Neural progenitor cell (in vitro differentiated cells): ENCODE data around the gene ERFL. TPM values are rescaled to one million over a fixed set of nuclear protein-coding genes. Genes with fewer than 3 reads are reported as not detected.

ENCODE experiments used
- DNase-seq: peaks from one replicate; pipeline ENCODE4 v3.0.0-alpha.2; 2016; ENCODE audit warnings: low spot score
- H2AFZ ChIP-seq: fragments of 200-600 bp; sonication (generic); replicated peaks from 2 replicates; pipeline ENCODE4 v1.6.1; 2016; ENCODE audit warnings: antibody characterized with exemption
- H3F3A ChIP-seq: fragments of 200-600 bp; sonication (generic); 2 replicates; pipeline ENCODE4 v1.6.1; 2016; ENCODE audit warnings: antibody characterized with exemption, low read depth
- H3K27ac ChIP-seq: fragments of 200-600 bp; sonication (generic); 2 replicates; pipeline ENCODE4 v1.5.1; 2016; ENCODE audit warnings: mild to moderate bottlenecking
- H3K27me3 ChIP-seq: fragments of 200-600 bp; sonication (generic); 2 replicates; pipeline ENCODE4 v1.6.1; 2016; ENCODE audit warnings: mild to moderate bottlenecking, moderate library complexity
- H3K36me3 ChIP-seq: fragments of 200-600 bp; sonication (generic); 2 replicates; pipeline ENCODE4 v1.5.1; 2016
- H3K4me1 ChIP-seq: fragments of 200-600 bp; sonication (generic); 2 replicates; pipeline ENCODE4 v1.6.1; 2016; ENCODE audit warnings: mixed run types
- H3K4me2 ChIP-seq: fragments of 200-600 bp; sonication (generic); 2 replicates; pipeline ENCODE4 v1.6.1; 2016
- H3K4me3 ChIP-seq: fragments of 200-600 bp; sonication (generic); 2 replicates; pipeline ENCODE4 v1.5.1; 2016
- H3K79me2 ChIP-seq: fragments of 200-600 bp; sonication (generic); 2 replicates; pipeline ENCODE4 v1.6.1; 2016; ENCODE audit warnings: low read depth
- H3K9ac ChIP-seq: fragments of 200-600 bp; sonication (generic); 2 replicates; pipeline ENCODE4 v1.6.1; 2016
- H3K9me3 ChIP-seq: fragments of 200-600 bp; sonication (generic); 2 replicates; pipeline ENCODE4 v1.5.1; 2016; ENCODE audit warnings: low read depth
- H4K20me1 ChIP-seq: fragments of 200-600 bp; sonication (generic); 2 replicates; pipeline ENCODE4 v1.6.1; 2016; ENCODE audit warnings: low read depth
- H3K27ac Mint-ChIP-seq: 3 replicates; pipeline ENCODE4 v1.8.0; 2021; ENCODE audit warnings: mixed read lengths
- H3K27me3 Mint-ChIP-seq: 2 replicates; pipeline ENCODE4 v1.8.0; 2022; ENCODE audit warnings: low read depth, mild to moderate bottlenecking, inconsistent platforms, moderate library complexity, mixed read lengths; ENCODE audit not compliant: insufficient read depth
- H3K36me3 Mint-ChIP-seq: 3 replicates; pipeline ENCODE4 v1.8.0; 2021; ENCODE audit warnings: mixed read lengths
- H3K4me1 Mint-ChIP-seq: 3 replicates; pipeline ENCODE4 v1.8.0; 2021; ENCODE audit warnings: mixed read lengths
- H3K4me3 Mint-ChIP-seq: 3 replicates; pipeline ENCODE4 v1.8.0; 2021; ENCODE audit warnings: mild to moderate bottlenecking, moderate library complexity, mixed read lengths
- H3K9me3 Mint-ChIP-seq: 3 replicates; pipeline ENCODE4 v1.8.0; 2020; ENCODE audit warnings: mixed read lengths
- EZH2 ChIP-seq: fragments of 200-600 bp; sonication (generic); IDR thresholded peaks from 2 replicates; pipeline ENCODE4 v1.6.1; 2017; ENCODE audit warnings: antibody characterized with exemption, mild to moderate bottlenecking, moderate library complexity
- EZH2phosphoT487 ChIP-seq: fragments of 200-600 bp; sonication (generic); IDR thresholded peaks from 2 replicates; pipeline ENCODE4 v1.6.1; 2017; ENCODE audit warnings: antibody characterized with exemption
- total RNA-seq: library from RNA; depleted of rRNA; stranded (reverse); fragments of >200 nt; gene quantifications from 2 replicates; pipeline ENCODE4 v1.2.3, GENCODE V29; 2015; ENCODE audit warnings: low replicate concordance
- TF ChIP-seq, protein P1 (sequence below): fragments of 200-600 bp; sonication (generic); IDR thresholded peaks from 2 replicates; pipeline ENCODE4 v1.5.1; 2017; ENCODE audit warnings: antibody characterized with exemption, mild to moderate bottlenecking

Gene ERFL
- total RNA-seq, 1 donor from 2014 or later = 0.65 TPM

DNA sequence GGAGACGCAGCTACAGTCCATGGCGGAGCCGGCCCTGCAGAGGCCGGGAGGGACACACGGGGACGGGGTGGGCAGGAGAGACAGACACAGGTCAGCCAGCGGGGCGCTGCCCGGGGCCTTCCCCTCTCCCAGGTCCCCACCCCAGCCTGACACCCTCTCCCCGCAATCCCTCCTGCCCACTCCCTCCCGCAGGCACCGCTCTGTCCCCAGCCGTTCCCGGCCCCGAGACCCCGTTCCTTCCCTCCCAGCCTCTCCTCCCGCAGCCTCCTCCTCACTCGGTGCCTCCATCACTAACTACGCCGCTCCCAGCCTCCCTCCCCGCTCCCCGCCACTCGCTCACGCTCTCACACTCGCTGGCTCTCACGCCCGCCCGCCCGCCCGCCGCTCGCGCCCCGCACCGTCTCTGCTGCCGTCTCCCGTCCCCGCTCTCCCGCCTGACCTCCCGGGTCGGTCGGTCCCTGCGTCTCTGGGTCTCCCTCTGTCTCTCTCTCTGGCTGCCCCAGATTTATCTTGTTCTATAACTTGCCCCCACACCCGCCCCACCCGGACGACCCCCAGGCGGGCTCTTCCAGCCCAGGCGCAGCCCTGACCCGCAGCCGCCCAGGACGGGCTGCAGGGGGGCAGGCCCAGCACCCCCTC is 15.2 kb downstream of the ERFL start:
- peaks cover 8% of the 10 kb centered on the region for H3K4me1 ChIP-seq
- H4K20me1 ChIP-seq = peaks cover 26% of the 10 kb centered on the region
- H3K36me3 Mint-ChIP-seq = no peaks in the 10 kb centered on the region
- H3K27me3 ChIP-seq = peaks cover 94% of the 10 kb centered on the region
- H3K79me2 ChIP-seq = no peaks in the 10 kb centered on the region
- peak; percentile 51 for DNase-seq
- no peaks in the 10 kb centered on the region for H3K9me3 Mint-ChIP-seq
- no peak overlapping the region for H3K9ac ChIP-seq
- no peaks in the 10 kb centered on the region for H3K9me3 ChIP-seq
- peak overlapping the region; percentile 29 for H3K4me3 ChIP-seq
- H3K27ac ChIP-seq = no peak overlapping the region
- H3K4me2 ChIP-seq = peak overlapping the region; percentile 73
- H2AFZ ChIP-seq = no peak overlapping the region
- peak; percentile 87 for TF ChIP-seq EZH2
- TF ChIP-seq EZH2phosphoT487 = peak; percentile 94
- TF ChIP-seq, protein P1, sequence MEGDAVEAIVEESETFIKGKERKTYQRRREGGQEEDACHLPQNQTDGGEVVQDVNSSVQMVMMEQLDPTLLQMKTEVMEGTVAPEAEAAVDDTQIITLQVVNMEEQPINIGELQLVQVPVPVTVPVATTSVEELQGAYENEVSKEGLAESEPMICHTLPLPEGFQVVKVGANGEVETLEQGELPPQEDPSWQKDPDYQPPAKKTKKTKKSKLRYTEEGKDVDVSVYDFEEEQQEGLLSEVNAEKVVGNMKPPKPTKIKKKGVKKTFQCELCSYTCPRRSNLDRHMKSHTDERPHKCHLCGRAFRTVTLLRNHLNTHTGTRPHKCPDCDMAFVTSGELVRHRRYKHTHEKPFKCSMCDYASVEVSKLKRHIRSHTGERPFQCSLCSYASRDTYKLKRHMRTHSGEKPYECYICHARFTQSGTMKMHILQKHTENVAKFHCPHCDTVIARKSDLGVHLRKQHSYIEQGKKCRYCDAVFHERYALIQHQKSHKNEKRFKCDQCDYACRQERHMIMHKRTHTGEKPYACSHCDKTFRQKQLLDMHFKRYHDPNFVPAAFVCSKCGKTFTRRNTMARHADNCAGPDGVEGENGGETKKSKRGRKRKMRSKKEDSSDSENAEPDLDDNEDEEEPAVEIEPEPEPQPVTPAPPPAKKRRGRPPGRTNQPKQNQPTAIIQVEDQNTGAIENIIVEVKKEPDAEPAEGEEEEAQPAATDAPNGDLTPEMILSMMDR = no peak
- H3K27ac Mint-ChIP-seq = no peak overlapping the region
- H3F3A ChIP-seq = no peaks in the 10 kb centered on the region
- no peaks in the 10 kb centered on the region for H3K36me3 ChIP-seq
- H3K4me3 Mint-ChIP-seq = no peak overlapping the region
- peaks cover 4% of the 10 kb centered on the region for H3K4me1 Mint-ChIP-seq
- peaks cover 34% of the 10 kb centered on the region for H3K27me3 Mint-ChIP-seq

DNA sequence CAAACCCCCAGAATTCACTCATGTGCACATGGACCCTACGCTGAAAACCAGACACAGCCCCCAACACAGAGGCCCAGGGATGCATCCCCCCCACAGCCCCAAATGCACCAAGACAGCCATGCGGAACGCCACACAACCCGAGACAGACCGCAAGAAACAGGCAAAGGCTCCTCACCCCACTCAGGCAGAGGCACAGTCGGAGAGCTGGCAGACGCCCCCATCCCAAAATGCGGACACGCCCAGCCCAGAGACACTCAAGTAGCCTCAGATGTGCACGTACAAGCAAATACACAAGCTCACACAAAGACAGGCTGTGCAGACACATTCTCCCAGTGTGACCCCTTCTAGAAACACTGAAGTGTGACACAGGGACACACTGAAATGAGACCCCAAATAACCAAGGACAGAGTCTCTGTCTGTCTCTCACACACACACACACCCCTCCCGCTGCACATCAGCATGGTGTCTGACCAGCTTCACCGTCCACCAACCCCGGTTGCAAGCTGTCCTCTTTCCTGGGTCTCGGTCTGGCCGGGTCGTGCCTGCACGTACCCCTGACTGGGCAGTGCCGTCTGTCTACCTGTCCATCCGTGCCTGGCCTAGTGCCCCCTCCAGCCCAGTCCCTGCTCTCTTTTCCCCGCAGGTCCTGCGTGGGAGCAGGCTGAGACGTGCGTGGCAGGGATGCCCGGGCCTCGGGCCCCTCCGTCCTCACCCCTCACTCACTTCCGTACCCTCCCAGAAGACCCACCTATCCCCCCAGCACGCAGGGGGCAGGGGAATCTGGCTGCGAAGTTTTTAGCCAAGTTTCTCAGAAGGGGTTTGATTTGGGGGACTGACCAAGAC is 16.1 kb downstream of the ERFL start:
- peaks cover 34% of the 10 kb centered on the region for H3K27me3 Mint-ChIP-seq
- Histone ChIP-seq H3K27ac (no peak overlapping the region), H3K4me2 (peak overlapping the region; percentile 73), H3K79me2 (no peaks in the 10 kb centered on the region), H3K36me3 (no peaks in the 10 kb centered on the region), H3K4me3 (peak overlapping the region; percentile 29), H3K9me3 (no peaks in the 10 kb centered on the region), H3K27me3 (peaks cover 85% of the 10 kb centered on the region), H4K20me1 (peaks cover 26% of the 10 kb centered on the region), H3F3A (no peaks in the 10 kb centered on the region), H3K9ac (no peak overlapping the region), H3K4me1 (peaks cover 8% of the 10 kb centered on the region), H2AFZ (no peak overlapping the region)
- H3K27ac Mint-ChIP-seq = no peak overlapping the region
- peak overlapping the region; percentile 52 for H3K4me3 Mint-ChIP-seq
- H3K36me3 Mint-ChIP-seq = no peaks in the 10 kb centered on the region
- DNase-seq = no peak
- H3K4me1 Mint-ChIP-seq = peaks cover 4% of the 10 kb centered on the region
- H3K9me3 Mint-ChIP-seq = no peaks in the 10 kb centered on the region
- TF ChIP-seq EZH2 (peak; percentile 11), EZH2phosphoT487 (peak; percentile 8)
- TF ChIP-seq, protein P1 = no peak

DNA sequence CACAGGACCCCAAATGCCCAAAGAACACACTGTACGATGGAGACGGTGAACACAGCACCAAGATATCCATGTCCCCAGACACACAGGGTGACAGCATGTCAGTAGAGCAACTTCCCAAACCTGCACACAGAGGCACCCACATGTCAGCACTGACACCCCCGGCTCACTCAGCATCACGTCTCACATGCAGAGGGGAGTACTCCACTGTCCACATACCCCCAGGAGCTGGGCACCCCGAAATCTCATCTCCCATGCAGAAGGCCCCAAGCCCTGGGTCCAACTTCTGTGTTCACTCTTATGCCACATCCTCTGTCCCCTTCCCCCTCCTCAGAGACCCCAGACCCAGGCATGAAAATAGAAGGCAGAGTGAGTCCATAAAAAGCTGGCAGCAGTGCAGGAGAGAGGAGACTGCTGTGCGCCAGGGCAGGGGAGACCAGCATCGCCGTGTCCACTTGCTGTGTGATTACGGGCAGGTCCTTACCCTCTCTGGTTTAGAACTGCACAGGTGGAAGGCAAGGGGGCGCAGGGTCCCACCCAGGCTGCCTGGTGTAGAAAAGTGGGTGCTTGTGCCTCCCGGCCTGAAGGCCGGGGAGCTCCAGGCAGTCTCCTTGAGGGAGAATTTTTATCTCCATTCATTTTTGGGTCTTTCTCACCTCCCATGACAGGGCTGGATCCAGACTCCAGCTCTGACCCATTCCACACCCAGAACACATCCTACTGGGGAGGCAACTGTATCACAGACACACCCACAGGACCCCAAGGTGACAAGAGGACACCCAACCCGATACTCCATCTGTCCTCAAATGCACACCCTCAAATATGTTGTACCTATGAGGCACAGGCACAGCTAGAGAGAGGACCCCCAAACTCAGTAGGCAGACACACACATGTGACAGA is 17.0 kb downstream of the ERFL start:
- H3K36me3 ChIP-seq = no peaks in the 10 kb centered on the region
- no peak overlapping the region for H3K4me2 ChIP-seq
- peaks cover 36% of the 10 kb centered on the region for H3K27me3 Mint-ChIP-seq
- H3K9me3 ChIP-seq = no peaks in the 10 kb centered on the region
- TF ChIP-seq, protein P1 = no peak
- TF ChIP-seq EZH2 (no peak), EZH2phosphoT487 (no peak)
- H3K9me3 Mint-ChIP-seq = no peaks in the 10 kb centered on the region
- H3K36me3 Mint-ChIP-seq = no peaks in the 10 kb centered on the region
- H3K4me3 ChIP-seq = no peak overlapping the region
- no peak overlapping the region for H2AFZ ChIP-seq
- no peaks in the 10 kb centered on the region for H3F3A ChIP-seq
- H3K27ac ChIP-seq = no peak overlapping the region
- no peak overlapping the region for H3K9ac ChIP-seq
- H3K4me1 ChIP-seq = peaks cover 8% of the 10 kb centered on the region
- H3K27ac Mint-ChIP-seq = no peak overlapping the region
- H4K20me1 ChIP-seq = peaks cover 26% of the 10 kb centered on the region
- no peak for DNase-seq
- H3K79me2 ChIP-seq = no peaks in the 10 kb centered on the region
- peaks cover 4% of the 10 kb centered on the region for H3K4me1 Mint-ChIP-seq
- peak overlapping the region; percentile 52 for H3K4me3 Mint-ChIP-seq
- peaks cover 76% of the 10 kb centered on the region for H3K27me3 ChIP-seq
